ENCODE results near the gene TOR2A. TPM values are rescaled to one million over a fixed set of nuclear protein-coding genes. Genes with fewer than 3 reads are reported as not detected.

Gene TOR2A
- total RNA-seq, 1 donor from 2014 or later = 5.5 TPM

GRCh38 chr9:127712867-127713266 is 22.2 kb downstream of the TOR2A start:
- H3K4me1 Mint-ChIP-seq = peaks cover 22% of the 10 kb centered on the region
- no peak overlapping the region for H3K4me3 Mint-ChIP-seq

GRCh38 chr9:127712371-127712770 is 22.7 kb downstream of the TOR2A start:
- Histone ChIP-seq H3K4me3 (no peak overlapping the region), H3K27me3 (peaks cover 15% of the 10 kb centered on the region), H2AFZ (replicated peaks) (no peak overlapping the region), H3K36me3 (no peaks in the 10 kb centered on the region), H4K20me1 (ENCODE audit: low read depth) (no peaks in the 10 kb centered on the region), H3K9me3 (ENCODE audit: low read depth) (no peaks in the 10 kb centered on the region), H3K27ac (no peak overlapping the region), H3K4me1 (peaks cover 9% of the 10 kb centered on the region), H3K9ac (no peak overlapping the region), H3F3A (ENCODE audit: low read depth) (no peaks in the 10 kb centered on the region), H3K4me2 (no peak overlapping the region), H3K79me2 (ENCODE audit: low read depth) (no peaks in the 10 kb centered on the region)
- H3K27me3 Mint-ChIP-seq (ENCODE audit: insufficient read depth, low read depth) = peaks cover 6% of the 10 kb centered on the region
- TF ChIP-seq EZH2 (IDR thresholded peaks at IDR 0.05) (no peak), CTCF (IDR thresholded peaks at IDR 0.05) (no peak)
- H3K36me3 Mint-ChIP-seq = no peaks in the 10 kb centered on the region
- H3K4me1 Mint-ChIP-seq = peaks cover 26% of the 10 kb centered on the region
- H3K4me3 Mint-ChIP-seq = no peak overlapping the region
- no peak for DNase-seq (ENCODE audit: low spot score)
- H3K9me3 Mint-ChIP-seq = peaks cover 3% of the 10 kb centered on the region
- no peak overlapping the region for H3K27ac Mint-ChIP-seq

More at GRCh38 chr9:127712867-127713266, 22.2 kb downstream of the TOR2A start:
- H3K4me2 ChIP-seq = no peak overlapping the region
- no peak overlapping the region for H3K27ac ChIP-seq
- no peaks in the 10 kb centered on the region for H4K20me1 ChIP-seq (ENCODE audit: low read depth)
- no peaks in the 10 kb centered on the region for H3K79me2 ChIP-seq (ENCODE audit: low read depth)
- peaks cover 15% of the 10 kb centered on the region for H3K27me3 ChIP-seq
- H3F3A ChIP-seq (ENCODE audit: low read depth) = no peaks in the 10 kb centered on the region
- H3K4me1 ChIP-seq = peaks cover 9% of the 10 kb centered on the region
- DNase-seq (ENCODE audit: low spot score) = no peak
- H3K27me3 Mint-ChIP-seq (ENCODE audit: insufficient read depth, low read depth) = peaks cover 8% of the 10 kb centered on the region
- H3K9me3 ChIP-seq (ENCODE audit: low read depth) = no peaks in the 10 kb centered on the region
- H3K4me3 ChIP-seq = no peak overlapping the region
- H3K9me3 Mint-ChIP-seq = peaks cover 3% of the 10 kb centered on the region
- H3K36me3 Mint-ChIP-seq = no peaks in the 10 kb centered on the region
- TF ChIP-seq EZH2phosphoT487 (IDR thresholded peaks at IDR 0.05) (no peak), EZH2 (IDR thresholded peaks at IDR 0.05) (no peak), CTCF (IDR thresholded peaks at IDR 0.05) (no peak)
- no peaks in the 10 kb centered on the region for H3K36me3 ChIP-seq
- no peak overlapping the region for H2AFZ ChIP-seq (replicated peaks)
- no peak overlapping the region for H3K27ac Mint-ChIP-seq
- no peak overlapping the region for H3K9ac ChIP-seq

- Histone ChIP-seq H3F3A (ENCODE audit: low read depth) (no peaks in the 10 kb centered on the region), H3K4me3 (no peak overlapping the region), H3K36me3 (no peaks in the 10 kb centered on the region), H3K27ac (no peak overlapping the region), H3K9me3 (ENCODE audit: low read depth) (no peaks in the 10 kb centered on the region), H3K79me2 (ENCODE audit: low read depth) (no peaks in the 10 kb centered on the region), H2AFZ (replicated peaks) (no peak overlapping the region), H3K4me2 (no peak overlapping the region), H3K9ac (no peak overlapping the region), H3K27me3 (peaks cover 15% of the 10 kb centered on the region), H3K4me1 (peaks cover 10% of the 10 kb centered on the region), H4K20me1 (ENCODE audit: low read depth) (no peaks in the 10 kb centered on the region)
- H3K9me3 Mint-ChIP-seq = peaks cover 3% of the 10 kb centered on the region
- H3K4me1 Mint-ChIP-seq = peaks cover 27% of the 10 kb centered on the region
- H3K4me3 Mint-ChIP-seq = no peak overlapping the region
- H3K27ac Mint-ChIP-seq = no peak overlapping the region
- TF ChIP-seq EZH2 (IDR thresholded peaks at IDR 0.05) = no peak
- no peak for TF ChIP-seq EZH2phosphoT487 (IDR thresholded peaks at IDR 0.05)
- TF ChIP-seq CTCF (IDR thresholded peaks at IDR 0.05) = peak; percentile 5
- peak; percentile 43 for DNase-seq (ENCODE audit: low spot score)
- H3K27me3 Mint-ChIP-seq (ENCODE audit: insufficient read depth, low read depth) = peaks cover 6% of the 10 kb centered on the region
- no peaks in the 10 kb centered on the region for H3K36me3 Mint-ChIP-seq
Measured at GRCh38 chr9:127711831-127712274, 23.2 kb downstream of the TOR2A start.

Data from neural progenitor cell (in vitro differentiated cells).